ENCODE results near the gene TEN1. TPM values are rescaled to one million over a fixed set of nuclear protein-coding genes. Genes with fewer than 3 reads are reported as not detected.
A peak's percentile ranks its signal among the peaks of the same experiment; 100 is the strongest.

The TEN1 gene
- total and polyA plus RNA-seq, 2 of the 13 experiments (the other 11 are each of a cell fraction or from before 2014, with no cell fraction given): 18.0 to 21.3 TPM

- TF ChIP-seq, protein P1, sequence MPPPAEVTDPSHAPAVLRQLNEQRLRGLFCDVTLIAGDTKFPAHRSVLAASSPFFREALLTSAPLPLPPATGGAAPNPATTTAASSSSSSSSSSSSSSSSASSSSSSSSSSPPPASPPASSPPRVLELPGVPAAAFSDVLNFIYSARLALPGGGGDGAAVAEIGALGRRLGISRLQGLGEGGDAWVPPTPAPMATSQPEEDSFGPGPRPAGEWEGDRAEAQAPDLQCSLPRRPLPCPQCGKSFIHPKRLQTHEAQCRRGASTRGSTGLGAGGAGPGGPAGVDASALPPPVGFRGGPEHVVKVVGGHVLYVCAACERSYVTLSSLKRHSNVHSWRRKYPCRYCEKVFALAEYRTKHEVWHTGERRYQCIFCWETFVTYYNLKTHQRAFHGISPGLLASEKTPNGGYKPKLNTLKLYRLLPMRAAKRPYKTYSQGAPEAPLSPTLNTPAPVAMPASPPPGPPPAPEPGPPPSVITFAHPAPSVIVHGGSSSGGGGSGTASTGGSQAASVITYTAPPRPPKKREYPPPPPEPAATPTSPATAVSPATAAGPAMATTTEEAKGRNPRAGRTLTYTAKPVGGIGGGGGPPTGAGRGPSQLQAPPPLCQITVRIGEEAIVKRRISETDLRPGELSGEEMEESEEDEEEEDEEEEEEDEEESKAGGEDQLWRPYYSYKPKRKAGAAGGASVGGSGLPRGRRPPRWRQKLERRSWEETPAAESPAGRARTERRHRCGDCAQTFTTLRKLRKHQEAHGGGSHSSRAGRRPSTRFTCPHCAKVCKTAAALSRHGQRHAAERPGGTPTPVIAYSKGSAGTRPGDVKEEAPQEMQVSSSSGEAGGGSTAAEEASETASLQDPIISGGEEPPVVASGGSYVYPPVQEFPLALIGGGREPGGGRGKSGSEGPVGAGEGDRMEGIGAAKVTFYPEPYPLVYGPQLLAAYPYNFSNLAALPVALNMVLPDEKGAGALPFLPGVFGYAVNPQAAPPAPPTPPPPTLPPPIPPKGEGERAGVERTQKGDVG (CRISPR knock-in tag; IDR thresholded peaks at IDR 0.05; ENCODE audit: borderline replicate concordance): peak; percentile 32; the same call in 1 of the 2 replicates
- TF ChIP-seq SRSF9 (IDR thresholded peaks at IDR 0.05; ENCODE audit: borderline replicate concordance, insufficient read depth, low read depth, low read length, poor library complexity, severe bottlenecking) (no peak), ZC3H13 (CRISPR knock-in tag; IDR thresholded peaks at IDR 0.05) (peak; percentile 73; the same call in 1 of the 2 replicates), MIER2 (CRISPR knock-in tag; IDR thresholded peaks at IDR 0.05) (no peak), MTA1 (CRISPR knock-in tag; IDR thresholded peaks at IDR 0.05; ENCODE audit: borderline replicate concordance) (0 out of 2 replicates have a peak, but pooled peaks have one; percentile 68), SMARCE1 (IDR thresholded peaks at IDR 0.05; ENCODE audit: borderline replicate concordance) (no peak), WIZ (CRISPR knock-in tag; IDR thresholded peaks at IDR 0.05) (no peak), PHB2 (IDR thresholded peaks at IDR 0.05; ENCODE audit: partially characterized antibody) (no peak), ZNF263 (CRISPR knock-in tag; IDR thresholded peaks at IDR 0.05) (0 out of 2 replicates have a peak, but pooled peaks have one; percentile 23), PATZ1 (CRISPR knock-in tag; IDR thresholded peaks at IDR 0.05) (peak; percentile 41), XRCC5 (optimal IDR thresholded peaks at IDR 0.05; ENCODE audit: low read length) (peak; percentile 85), ZFY (CRISPR knock-in tag; IDR thresholded peaks at IDR 0.05) (peak; percentile 50; the same call in 1 of the 2 replicates)
- TF ChIP-seq, protein P2, sequence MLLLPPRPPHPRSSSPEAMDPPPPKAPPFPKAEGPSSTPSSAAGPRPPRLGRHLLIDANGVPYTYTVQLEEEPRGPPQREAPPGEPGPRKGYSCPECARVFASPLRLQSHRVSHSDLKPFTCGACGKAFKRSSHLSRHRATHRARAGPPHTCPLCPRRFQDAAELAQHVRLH (CRISPR knock-in tag; IDR thresholded peaks at IDR 0.05; ENCODE audit: borderline replicate concordance, low read depth): peak; percentile 70; the same call in 1 of the 2 replicates
- TF ChIP-seq, protein P3, sequence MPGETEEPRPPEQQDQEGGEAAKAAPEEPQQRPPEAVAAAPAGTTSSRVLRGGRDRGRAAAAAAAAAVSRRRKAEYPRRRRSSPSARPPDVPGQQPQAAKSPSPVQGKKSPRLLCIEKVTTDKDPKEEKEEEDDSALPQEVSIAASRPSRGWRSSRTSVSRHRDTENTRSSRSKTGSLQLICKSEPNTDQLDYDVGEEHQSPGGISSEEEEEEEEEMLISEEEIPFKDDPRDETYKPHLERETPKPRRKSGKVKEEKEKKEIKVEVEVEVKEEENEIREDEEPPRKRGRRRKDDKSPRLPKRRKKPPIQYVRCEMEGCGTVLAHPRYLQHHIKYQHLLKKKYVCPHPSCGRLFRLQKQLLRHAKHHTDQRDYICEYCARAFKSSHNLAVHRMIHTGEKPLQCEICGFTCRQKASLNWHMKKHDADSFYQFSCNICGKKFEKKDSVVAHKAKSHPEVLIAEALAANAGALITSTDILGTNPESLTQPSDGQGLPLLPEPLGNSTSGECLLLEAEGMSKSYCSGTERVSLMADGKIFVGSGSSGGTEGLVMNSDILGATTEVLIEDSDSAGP (CRISPR knock-in tag; IDR thresholded peaks at IDR 0.05; ENCODE audit: borderline replicate concordance): peak; percentile 77; the same call in 1 of the 2 replicates
- TF ChIP-seq, protein P4, sequence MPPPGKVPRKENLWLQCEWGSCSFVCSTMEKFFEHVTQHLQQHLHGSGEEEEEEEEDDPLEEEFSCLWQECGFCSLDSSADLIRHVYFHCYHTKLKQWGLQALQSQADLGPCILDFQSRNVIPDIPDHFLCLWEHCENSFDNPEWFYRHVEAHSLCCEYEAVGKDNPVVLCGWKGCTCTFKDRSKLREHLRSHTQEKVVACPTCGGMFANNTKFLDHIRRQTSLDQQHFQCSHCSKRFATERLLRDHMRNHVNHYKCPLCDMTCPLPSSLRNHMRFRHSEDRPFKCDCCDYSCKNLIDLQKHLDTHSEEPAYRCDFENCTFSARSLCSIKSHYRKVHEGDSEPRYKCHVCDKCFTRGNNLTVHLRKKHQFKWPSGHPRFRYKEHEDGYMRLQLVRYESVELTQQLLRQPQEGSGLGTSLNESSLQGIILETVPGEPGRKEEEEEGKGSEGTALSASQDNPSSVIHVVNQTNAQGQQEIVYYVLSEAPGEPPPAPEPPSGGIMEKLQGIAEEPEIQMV (CRISPR knock-in tag; IDR thresholded peaks at IDR 0.05; ENCODE audit: low read depth): peak; percentile 30; the same call in 1 of the 2 replicates
- TF ChIP-seq, protein P5, sequence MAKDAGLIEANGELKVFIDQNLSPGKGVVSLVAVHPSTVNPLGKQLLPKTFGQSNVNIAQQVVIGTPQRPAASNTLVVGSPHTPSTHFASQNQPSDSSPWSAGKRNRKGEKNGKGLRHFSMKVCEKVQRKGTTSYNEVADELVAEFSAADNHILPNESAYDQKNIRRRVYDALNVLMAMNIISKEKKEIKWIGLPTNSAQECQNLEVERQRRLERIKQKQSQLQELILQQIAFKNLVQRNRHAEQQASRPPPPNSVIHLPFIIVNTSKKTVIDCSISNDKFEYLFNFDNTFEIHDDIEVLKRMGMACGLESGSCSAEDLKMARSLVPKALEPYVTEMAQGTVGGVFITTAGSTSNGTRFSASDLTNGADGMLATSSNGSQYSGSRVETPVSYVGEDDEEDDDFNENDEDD (CRISPR knock-in tag; IDR thresholded peaks at IDR 0.05; ENCODE audit: borderline replicate concordance): 0 out of 2 replicates have a peak, but pooled peaks have one; percentile 11
Measured at GRCh38 chr17:76005263-76006149, 26.5 kb downstream of the TEN1 start (continued).

All from HepG2 (cell line).